Neural cell (in vitro differentiated cells): ENCODE measurements around the gene NDUFC1.
"Not testable (repeated sequence)": the region's sequence is repeated elsewhere in the genome, so short reads cannot be mapped to it uniquely, and the experiment has no call there.

Source experiments
- CTCF ChIP-seq: fragments of 450-650 bp; IDR thresholded peaks from 2 replicates; pipeline ENCODE4 v1.5.1; 2014; ENCODE audit warnings: antibody characterized with exemption, mild to moderate bottlenecking, moderate library complexity; ENCODE audit not compliant: poor library complexity, severe bottlenecking
- EP300 ChIP-seq: fragments of 450-650 bp; conservative IDR thresholded peaks from 2 replicates; pipeline ENCODE4 v1.6.1; 2014; ENCODE audit warnings: antibody characterized with exemption, mild to moderate bottlenecking, moderate library complexity; ENCODE audit not compliant: poor library complexity, severe bottlenecking
- EZH2 ChIP-seq: fragments of 200-600, 300-800 bp; shearing (Covaris generic), sonication (generic); IDR thresholded peaks from 2 replicates; pipeline ENCODE4 v1.6.1; 2014; ENCODE audit warnings: antibody characterized with exemption, low read length, borderline replicate concordance, mild to moderate bottlenecking; ENCODE audit not compliant: insufficient read depth, poor library complexity, severe bottlenecking
- POLR2AphosphoS5 ChIP-seq: IDR thresholded peaks from 2 replicates; pipeline ENCODE4 v1.6.1; 2012
- RAD21 ChIP-seq: fragments of 450-650 bp; conservative IDR thresholded peaks from 2 replicates; pipeline ENCODE4 v1.6.1; 2014; ENCODE audit warnings: antibody characterized with exemption, mild to moderate bottlenecking, moderate library complexity
- REST ChIP-seq: IDR thresholded peaks from 2 replicates; pipeline ENCODE4 v1.6.1; 2012; ENCODE audit warnings: borderline replicate concordance
- SMC3 ChIP-seq: fragments of 450-650 bp; conservative IDR thresholded peaks from 2 replicates; pipeline ENCODE4 v1.6.1; 2014; ENCODE audit warnings: antibody characterized with exemption, mild to moderate bottlenecking, moderate library complexity; ENCODE audit not compliant: poor library complexity
- TAF1 ChIP-seq: IDR thresholded peaks from 2 replicates; pipeline ENCODE4 v1.6.1; 2012; ENCODE audit warnings: low read depth

DNA sequence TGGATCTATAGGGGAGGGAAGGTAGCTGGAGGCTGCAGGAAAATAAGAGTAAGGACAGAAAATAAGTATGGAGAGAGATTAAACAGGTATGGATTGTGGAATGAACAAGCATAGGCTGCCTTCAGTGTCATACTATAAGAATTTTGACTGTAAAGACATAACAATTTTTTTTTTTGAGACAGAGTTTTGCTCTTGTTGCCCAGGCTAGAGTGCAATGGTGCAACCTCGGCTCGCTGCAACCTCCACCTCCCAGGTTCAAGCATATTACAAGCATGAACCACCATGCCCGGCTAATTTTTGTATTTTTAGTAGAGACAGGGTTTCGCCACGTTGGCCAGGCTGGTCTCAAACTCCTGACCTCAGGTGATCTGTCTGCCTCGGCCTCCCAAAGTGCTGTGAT lies 46.7 kb downstream of the NDUFC1 start:
- not testable (repeated sequence) for TF ChIP-seq POLR2AphosphoS5, CTCF, SMC3, TAF1, EP300, EZH2, REST, RAD21
